Measurements from ENCODE around the gene GTF3C1.
A peak's percentile ranks its signal among the peaks of the same experiment; 100 is the strongest.
"Not testable (repeated sequence)": the region's sequence is repeated elsewhere in the genome, so short reads cannot be mapped to it uniquely, and the experiment has no call there.

GTF3C1 gene

GRCh38 chr16:27439271-27440018, 110.3 kb downstream of the GTF3C1 start:
- DNase-seq = no peak

GRCh38 chr16:27437946-27438345, 111.8 kb downstream of the GTF3C1 start:
- DNase-seq = no peak

GRCh38 chr16:27436921-27437650, 112.6 kb downstream of the GTF3C1 start:
- DNase-seq = no peak

DNA sequence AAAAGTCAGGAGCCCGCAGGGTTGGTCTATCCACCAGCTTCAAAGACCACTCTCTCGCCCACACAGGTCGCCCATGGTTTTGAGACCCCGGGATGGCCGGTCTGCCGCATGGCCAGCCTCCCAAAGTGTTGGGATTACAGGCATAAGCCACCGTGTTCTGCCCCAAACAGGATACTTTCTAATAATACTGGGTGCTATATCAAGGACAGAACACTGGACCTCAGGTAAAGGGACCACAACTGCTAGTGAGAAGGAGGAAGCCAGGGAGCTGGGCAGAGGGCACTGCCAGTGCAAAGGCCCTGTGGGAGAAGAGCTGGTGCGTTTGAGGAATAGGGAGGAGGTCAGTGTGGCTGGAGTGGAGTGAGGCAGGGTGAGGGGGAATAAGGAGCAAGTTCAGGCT, 113.6 kb downstream of the GTF3C1 start:
- DNase-seq = no peak

GRCh38 chr16:27435146-27435545, 114.6 kb downstream of the GTF3C1 start:
- not testable (repeated sequence) for DNase-seq

DNA sequence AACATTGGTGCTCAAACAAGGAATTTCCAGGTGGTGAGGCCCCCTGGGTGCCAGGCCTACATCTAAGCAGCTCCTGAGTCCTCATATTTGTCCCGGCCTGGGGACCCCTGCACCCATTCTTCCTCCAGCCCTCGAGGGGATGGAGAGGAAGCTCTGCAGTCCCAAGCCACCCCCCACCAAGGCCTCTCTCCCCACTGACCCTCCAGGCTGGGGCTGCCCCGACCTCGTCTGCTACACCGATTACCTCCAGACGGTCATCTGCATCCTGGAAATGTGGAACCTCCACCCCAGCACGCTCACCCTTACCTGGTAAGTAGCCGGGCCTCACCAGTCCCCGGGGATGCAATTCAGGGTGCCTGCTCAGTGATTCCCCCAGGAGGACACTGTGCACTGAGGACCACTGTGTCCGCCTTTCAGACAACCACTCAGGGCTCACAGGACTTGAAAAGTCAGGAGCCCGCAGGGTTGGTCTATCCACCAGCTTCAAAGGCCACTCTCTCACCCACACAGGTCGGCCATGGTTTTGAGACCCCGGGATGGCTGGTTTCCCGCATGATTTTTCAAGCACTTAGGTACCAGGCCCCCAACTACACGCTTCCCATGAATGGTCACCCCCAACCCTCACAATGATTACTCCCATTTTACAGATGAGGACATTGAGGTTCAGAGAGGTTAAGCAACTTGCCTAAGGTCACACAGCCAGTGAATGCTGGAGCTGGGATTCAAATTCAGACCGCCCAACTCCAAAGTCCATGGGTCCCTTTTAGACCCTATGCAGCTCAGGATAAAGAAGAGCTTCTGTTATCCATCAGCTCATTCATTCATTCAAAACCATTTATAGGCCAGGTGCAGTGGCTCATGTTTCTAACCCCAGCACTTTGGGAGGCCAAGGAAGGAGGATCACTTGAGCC, 115.3 kb downstream of the GTF3C1 start:
- no peak for DNase-seq

GRCh38 chr16:27433636-27434035, 116.1 kb downstream of the GTF3C1 start:
- no peak for DNase-seq

- not testable (repeated sequence) for DNase-seq
These were observed 116.5 kb downstream of the GTF3C1 start for GRCh38 chr16:27433191-27433590.

- DNase-seq = no peak
These were observed 117.2 kb downstream of the GTF3C1 start for GRCh38 chr16:27432558-27432957.

GRCh38 chr16:27431773-27432532, 117.8 kb downstream of the GTF3C1 start:
- no peak for DNase-seq

- DNase-seq = no peak
These were observed 118.7 kb downstream of the GTF3C1 start for GRCh38 chr16:27430923-27431484.

DNA sequence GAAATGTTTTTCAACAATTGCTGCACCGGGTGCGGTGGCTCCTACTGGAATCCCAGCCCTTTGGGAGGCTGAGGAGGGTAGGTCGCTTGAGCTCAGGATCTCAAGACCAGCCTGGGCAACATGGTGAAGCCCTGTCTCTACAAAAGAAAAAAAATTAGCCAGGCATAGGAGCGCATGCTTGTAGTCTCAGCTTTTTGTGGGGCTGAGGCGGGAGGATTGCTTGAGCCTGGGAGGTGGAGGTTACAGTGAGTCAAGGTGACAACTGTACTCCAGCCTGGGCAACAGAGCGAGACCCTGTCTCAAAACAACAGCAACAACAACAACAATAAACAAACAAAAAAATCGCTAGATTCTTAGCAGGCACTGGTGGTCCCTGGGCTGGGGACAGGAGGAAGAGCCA, 119.2 kb downstream of the GTF3C1 start:
- no peak for DNase-seq

DNA sequence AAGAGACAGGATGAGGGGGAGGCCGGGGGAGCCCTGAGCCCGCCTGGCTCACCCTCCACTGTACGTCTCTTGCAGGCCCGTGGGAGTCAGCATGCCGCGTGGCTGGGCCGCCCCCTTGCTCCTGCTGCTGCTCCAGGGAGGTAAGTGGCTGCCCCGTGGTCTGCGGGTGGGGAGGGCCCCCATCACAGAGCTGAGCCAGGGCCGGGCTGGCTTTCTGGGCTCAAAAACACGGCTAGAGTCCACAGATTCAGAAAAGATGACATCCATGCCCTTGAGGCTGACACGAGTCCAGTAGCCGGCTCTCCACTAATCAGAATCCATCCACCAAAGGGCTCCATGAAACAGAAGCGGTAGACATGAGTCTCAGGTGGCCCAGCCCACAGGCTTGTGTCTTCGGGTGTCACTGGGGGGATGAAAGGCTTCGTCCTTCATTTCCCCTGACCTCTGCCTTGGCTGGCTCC, 119.7 kb downstream of the GTF3C1 start:
- DNase-seq = no peak

DNA sequence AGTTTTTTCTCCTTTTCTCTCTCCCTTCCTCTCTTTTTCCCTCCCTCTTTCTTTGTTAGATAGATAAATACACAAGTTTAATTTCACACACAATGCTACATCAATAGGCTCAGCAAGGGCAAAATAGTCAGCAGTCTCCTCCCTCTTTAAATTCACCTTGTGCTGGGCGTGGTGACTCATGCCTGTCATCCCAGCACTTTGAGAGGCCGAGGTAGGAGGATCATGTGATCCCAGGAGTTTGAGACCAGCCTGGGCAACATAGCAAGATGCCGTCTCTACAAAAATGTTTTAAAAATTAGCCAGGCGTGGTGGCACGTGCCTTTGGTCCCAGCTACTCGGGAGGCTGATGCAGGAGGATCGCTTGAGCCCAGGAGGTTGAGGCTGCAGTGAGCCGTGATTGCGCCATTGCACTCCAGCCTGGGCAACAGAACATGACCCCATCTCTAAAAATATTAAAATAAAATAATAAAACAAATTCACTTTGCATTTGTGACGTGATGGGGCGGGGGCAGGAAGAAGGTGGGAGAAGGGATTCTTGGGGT, 120.3 kb downstream of the GTF3C1 start:
- DNase-seq = no peak

GRCh38 chr16:27428026-27428785, 121.5 kb downstream of the GTF3C1 start:
- DNase-seq = no peak

DNA sequence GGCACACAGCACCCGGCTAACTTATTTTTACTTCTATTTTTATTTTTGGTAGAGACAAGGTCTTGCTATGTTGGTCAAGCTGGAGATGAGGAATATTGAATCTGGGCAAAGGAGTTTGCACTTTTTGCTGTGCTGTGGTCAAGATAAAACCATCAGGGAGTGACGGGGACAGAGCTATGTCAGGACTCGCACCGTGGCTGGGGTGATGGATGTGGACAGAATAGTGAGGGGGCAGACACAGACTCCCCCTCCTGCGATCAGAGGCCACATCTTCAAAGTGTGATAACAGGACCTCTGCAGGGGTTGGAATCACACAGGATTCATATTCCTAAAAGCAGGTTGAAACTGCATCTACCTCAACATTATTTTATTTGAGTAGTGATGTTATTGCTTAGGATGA, 122.2 kb downstream of the GTF3C1 start:
- DNase-seq = no peak

DNA sequence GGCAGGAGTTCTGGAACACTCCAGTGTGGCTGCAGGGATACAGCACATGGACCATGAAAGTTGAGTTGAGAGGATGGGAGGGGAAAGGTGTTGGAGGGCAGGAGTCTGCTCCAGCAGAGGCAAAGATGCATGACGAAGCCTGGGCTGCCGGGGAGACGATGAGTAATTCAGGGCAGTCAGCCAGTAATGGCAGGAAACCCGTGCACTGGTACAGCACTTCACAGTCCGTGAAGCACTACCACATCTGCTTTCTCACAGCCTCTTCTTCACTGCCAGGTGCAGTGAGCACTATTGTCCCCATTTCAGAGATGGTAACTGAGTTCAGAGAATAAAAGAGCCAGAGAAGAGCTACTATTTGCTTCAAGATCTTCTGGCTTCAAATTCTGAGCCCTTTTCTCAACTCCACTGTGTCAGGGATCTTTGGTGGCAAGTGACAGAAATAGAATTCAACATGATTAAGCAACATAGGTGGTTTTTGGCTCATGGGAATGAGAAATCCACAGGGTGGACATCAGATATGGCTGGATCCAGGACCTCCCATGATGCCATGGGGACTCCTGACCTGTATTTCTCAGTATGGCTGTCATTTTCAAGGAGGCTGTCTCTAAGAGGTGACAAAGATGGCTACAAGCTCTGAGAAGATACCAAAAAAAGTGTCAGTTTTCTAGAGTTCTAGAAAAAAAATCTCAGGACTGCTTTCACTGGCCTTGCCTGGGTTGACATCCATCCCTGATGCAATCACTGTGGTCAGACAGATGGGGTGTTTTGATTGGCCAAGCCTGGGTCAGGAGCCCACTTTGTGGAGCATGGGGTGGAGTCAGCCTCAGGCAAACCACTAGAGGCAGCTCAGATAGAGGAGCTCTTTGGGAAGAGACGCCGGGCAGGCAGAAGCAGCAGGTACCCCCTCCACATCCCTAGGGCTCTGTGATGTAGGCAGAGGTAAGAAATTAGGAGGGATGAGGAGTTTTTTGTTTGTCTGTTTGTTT, 123.0 kb downstream of the GTF3C1 start:
- DNase-seq = peak; percentile 85

- DNase-seq = no peak
These were observed 123.8 kb downstream of the GTF3C1 start for GRCh38 chr16:27425961-27426360.

DNA sequence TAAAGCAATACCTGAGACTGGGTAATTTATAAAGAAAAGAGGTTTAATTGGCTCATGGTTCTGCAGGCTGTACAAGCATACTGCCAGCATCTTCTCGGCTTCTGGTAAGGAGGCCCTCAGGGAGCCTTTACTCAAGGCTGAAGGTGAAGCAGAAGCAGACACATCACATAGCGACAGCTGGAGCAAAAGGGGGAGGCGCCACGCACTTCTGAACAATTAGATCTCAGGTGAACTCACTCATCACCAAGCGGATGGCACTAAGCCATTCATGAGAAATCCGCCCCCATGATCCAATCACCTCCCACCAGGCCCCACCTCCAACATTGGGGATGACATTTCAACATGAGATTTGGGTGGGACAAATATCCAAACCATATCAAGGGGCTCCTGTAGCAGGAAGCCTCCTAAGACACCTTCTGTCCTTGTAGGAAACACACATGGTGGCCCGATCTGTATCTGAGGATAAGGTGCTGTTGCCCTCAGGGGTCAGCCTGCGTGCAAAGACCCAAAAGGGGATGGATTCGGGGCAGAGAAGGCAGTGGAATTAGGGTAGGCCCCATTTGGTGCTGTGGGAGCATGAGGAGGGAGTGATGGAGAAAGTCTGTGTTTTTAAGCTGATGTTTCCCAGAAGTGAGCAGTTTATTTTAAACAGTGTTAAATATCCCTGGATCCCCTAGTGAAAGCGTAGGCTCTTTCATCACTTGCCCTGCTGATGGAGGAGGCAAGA, 124.8 kb downstream of the GTF3C1 start:
- DNase-seq = no peak
